ENCODE measurements around the gene METTL25.

METTL25 gene

DNA sequence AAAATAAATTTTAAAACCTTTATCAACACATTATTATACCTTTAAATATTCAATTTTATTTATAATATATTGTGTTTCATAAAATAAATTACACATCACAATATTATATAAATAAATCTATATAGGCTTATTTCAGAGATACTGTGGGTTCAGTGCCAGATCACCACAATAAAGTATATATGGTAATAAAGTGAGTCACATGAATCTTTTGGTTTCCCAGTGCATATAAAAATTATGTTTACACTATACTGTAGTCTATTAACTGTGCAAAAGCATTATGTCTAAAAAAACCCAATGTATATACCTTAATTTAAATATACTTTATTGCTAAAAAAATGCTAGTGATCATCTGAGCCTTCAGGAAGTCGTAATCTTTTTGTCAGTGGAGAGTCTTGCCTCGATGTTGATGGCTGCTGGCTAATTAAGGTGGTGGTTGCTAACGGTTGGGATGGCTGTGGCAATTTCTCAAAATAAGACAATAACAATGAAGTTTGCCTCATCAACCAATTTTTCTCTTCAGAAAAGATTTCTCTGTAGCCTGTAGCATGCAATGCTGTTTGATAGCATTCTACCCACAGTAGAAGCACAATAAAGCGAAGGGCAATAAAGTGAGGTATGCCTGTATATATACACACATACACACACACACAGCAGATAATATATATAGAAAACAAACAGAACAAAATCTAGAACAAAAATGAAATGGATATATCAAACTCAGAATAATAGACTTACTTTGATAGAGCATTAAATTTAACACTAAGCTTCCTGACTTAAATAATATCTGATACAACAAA is 32.6 kb upstream of the METTL25 start:
- TF ChIP-seq, protein P1, sequence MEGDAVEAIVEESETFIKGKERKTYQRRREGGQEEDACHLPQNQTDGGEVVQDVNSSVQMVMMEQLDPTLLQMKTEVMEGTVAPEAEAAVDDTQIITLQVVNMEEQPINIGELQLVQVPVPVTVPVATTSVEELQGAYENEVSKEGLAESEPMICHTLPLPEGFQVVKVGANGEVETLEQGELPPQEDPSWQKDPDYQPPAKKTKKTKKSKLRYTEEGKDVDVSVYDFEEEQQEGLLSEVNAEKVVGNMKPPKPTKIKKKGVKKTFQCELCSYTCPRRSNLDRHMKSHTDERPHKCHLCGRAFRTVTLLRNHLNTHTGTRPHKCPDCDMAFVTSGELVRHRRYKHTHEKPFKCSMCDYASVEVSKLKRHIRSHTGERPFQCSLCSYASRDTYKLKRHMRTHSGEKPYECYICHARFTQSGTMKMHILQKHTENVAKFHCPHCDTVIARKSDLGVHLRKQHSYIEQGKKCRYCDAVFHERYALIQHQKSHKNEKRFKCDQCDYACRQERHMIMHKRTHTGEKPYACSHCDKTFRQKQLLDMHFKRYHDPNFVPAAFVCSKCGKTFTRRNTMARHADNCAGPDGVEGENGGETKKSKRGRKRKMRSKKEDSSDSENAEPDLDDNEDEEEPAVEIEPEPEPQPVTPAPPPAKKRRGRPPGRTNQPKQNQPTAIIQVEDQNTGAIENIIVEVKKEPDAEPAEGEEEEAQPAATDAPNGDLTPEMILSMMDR (IDR thresholded peaks at IDR 0.05; ENCODE audit: low read depth, low read length) = no peak
- TF ChIP-seq EZH2phosphoT487 (IDR thresholded peaks at IDR 0.05; ENCODE audit: low read depth) = no peak
- no peaks in the 10 kb centered on the region for H3K79me2 ChIP-seq (ENCODE audit: low read length)
- no peaks in the 10 kb centered on the region for H3K36me3 ChIP-seq (replicated peaks; ENCODE audit: low read depth, low read length)
- no peaks in the 10 kb centered on the region for H3K27me3 ChIP-seq (ENCODE audit: low read depth, low read length)
- H3K4me1 ChIP-seq (ENCODE audit: low read length) = no peaks in the 10 kb centered on the region
- no peak overlapping the region for H3K27ac ChIP-seq (ENCODE audit: low read length)
- no peaks in the 10 kb centered on the region for H3K9me3 ChIP-seq (ENCODE audit: insufficient read depth, low read length)
- no peak overlapping the region for H3K4me2 ChIP-seq (ENCODE audit: low read length)
- H4K20me1 ChIP-seq (ENCODE audit: insufficient read depth, low read length) = no peaks in the 10 kb centered on the region
- H3K9ac ChIP-seq (ENCODE audit: low read length) = no peak overlapping the region
- no peak overlapping the region for H3K4me3 ChIP-seq (ENCODE audit: low read length)
- H2AFZ ChIP-seq (ENCODE audit: low read depth, low read length) = no peak overlapping the region

DNA sequence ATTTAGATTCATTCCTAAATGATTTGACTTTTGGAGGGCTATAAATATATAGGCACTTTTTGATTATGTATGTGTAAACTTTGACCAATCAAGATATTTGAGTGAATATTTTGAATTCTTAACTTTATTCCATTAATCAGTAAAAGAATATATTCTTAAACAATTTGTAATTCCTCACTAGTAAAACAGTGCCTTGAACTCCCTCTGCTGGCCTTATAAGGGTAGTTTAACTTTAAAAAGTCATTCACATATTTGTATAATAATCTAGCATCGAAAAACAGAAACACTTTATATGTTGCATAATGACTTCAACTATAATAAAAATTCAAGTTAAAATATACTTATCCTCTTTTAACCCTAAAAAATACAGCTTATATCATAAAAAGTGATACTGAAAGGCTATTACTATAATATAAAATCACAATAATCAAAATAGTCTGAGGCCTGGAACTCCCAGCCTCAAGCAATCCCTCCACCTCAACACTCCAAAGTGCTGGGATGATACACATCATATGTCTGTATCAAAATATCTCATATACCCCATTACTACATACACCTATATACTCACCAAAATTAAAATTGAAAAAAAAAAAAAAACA is 31.3 kb upstream of the METTL25 start:
- Histone ChIP-seq H3K9ac (ENCODE audit: low read length) (no peak overlapping the region), H3K9me3 (ENCODE audit: insufficient read depth, low read length) (no peaks in the 10 kb centered on the region), H3K27me3 (ENCODE audit: low read depth, low read length) (no peaks in the 10 kb centered on the region), H4K20me1 (ENCODE audit: insufficient read depth, low read length) (no peaks in the 10 kb centered on the region), H2AFZ (ENCODE audit: low read depth, low read length) (no peak overlapping the region), H3K27ac (ENCODE audit: low read length) (no peak overlapping the region), H3K36me3 (replicated peaks; ENCODE audit: low read depth, low read length) (no peaks in the 10 kb centered on the region), H3K4me1 (ENCODE audit: low read length) (no peaks in the 10 kb centered on the region), H3K79me2 (ENCODE audit: low read length) (no peaks in the 10 kb centered on the region), H3K4me2 (ENCODE audit: low read length) (no peak overlapping the region), H3K4me3 (ENCODE audit: low read length) (no peak overlapping the region)
- TF ChIP-seq, protein P1 (IDR thresholded peaks at IDR 0.05; ENCODE audit: low read depth, low read length) = peak; percentile 57
- TF ChIP-seq EZH2phosphoT487 (IDR thresholded peaks at IDR 0.05; ENCODE audit: low read depth) = no peak

DNA sequence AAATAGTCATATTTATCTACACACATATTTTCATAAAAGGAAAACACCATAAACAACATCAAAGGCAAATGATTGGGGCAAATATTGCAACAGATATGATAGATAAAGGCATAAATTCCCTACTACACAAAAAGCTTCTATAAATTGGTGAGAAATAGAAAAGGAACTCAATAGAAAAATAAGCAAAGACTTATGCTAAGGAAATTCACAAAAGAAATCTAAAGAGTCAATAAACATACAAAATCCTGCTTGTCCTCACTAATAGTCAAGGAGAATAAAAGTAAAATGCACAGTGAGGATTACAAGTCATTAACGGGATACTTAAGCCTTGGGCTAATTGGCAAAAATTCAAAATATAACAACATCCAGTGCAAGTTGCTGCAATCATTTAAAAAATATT is 30.5 kb upstream of the METTL25 start:
- no peak overlapping the region for H3K27ac ChIP-seq (ENCODE audit: low read length)
- H3K4me2 ChIP-seq (ENCODE audit: low read length) = no peak overlapping the region
- no peaks in the 10 kb centered on the region for H3K79me2 ChIP-seq (ENCODE audit: low read length)
- no peak overlapping the region for H2AFZ ChIP-seq (ENCODE audit: low read depth, low read length)
- H3K9ac ChIP-seq (ENCODE audit: low read length) = no peak overlapping the region
- TF ChIP-seq, protein P1 (IDR thresholded peaks at IDR 0.05; ENCODE audit: low read depth, low read length) = no peak
- TF ChIP-seq EZH2phosphoT487 (IDR thresholded peaks at IDR 0.05; ENCODE audit: low read depth) = no peak
- H3K27me3 ChIP-seq (ENCODE audit: low read depth, low read length) = no peaks in the 10 kb centered on the region
- no peak overlapping the region for H3K4me3 ChIP-seq (ENCODE audit: low read length)
- no peaks in the 10 kb centered on the region for H4K20me1 ChIP-seq (ENCODE audit: insufficient read depth, low read length)
- no peaks in the 10 kb centered on the region for H3K9me3 ChIP-seq (ENCODE audit: insufficient read depth, low read length)
- no peaks in the 10 kb centered on the region for H3K36me3 ChIP-seq (replicated peaks; ENCODE audit: low read depth, low read length)
- no peaks in the 10 kb centered on the region for H3K4me1 ChIP-seq (ENCODE audit: low read length)

DNA sequence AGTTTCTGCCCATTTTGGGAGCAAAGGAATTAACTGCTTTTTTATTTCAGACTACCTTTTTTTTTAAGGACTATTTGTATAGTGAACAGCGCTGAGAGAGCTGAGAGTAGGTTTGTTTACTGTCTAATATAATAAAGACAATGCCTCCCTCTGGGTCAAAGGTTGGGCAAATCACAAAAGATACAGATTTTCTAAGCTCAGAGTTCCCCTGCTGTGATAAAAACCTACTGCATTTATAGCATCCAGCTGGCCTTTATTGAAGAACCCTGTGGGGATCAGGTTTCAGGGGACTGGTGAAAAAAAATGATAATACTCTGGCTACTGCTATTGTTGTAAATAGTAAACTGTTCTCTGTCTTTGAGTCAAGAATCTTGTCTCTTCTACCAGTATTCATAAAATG is 28.8 kb upstream of the METTL25 start:
- no peaks in the 10 kb centered on the region for H3K4me1 ChIP-seq (ENCODE audit: low read length)
- H3K4me2 ChIP-seq (ENCODE audit: low read length) = no peak overlapping the region
- H3K9ac ChIP-seq (ENCODE audit: low read length) = no peak overlapping the region
- H3K79me2 ChIP-seq (ENCODE audit: low read length) = no peaks in the 10 kb centered on the region
- TF ChIP-seq, protein P1 (IDR thresholded peaks at IDR 0.05; ENCODE audit: low read depth, low read length) = no peak
- no peak for TF ChIP-seq EZH2phosphoT487 (IDR thresholded peaks at IDR 0.05; ENCODE audit: low read depth)
- no peaks in the 10 kb centered on the region for H4K20me1 ChIP-seq (ENCODE audit: insufficient read depth, low read length)
- H3K4me3 ChIP-seq (ENCODE audit: low read length) = no peak overlapping the region
- H3K27ac ChIP-seq (ENCODE audit: low read length) = no peak overlapping the region
- H3K36me3 ChIP-seq (replicated peaks; ENCODE audit: low read depth, low read length) = no peaks in the 10 kb centered on the region
- H3K27me3 ChIP-seq (ENCODE audit: low read depth, low read length) = no peaks in the 10 kb centered on the region
- H3K9me3 ChIP-seq (ENCODE audit: insufficient read depth, low read length) = no peaks in the 10 kb centered on the region
- no peak overlapping the region for H2AFZ ChIP-seq (ENCODE audit: low read depth, low read length)

Measured in OCI-LY3 (cell line).